HFFc6 (cell line): Measurements from ENCODE around the gene GSPT1. TPM values are rescaled to one million over a fixed set of nuclear protein-coding genes. Genes with fewer than 3 reads are reported as not detected.
"Not testable (repeated sequence)": the region's sequence is repeated elsewhere in the genome, so short reads cannot be mapped to it uniquely, and the experiment has no call there.

Experiments
- DNase-seq: peaks from one replicate; pipeline ENCODE4 v3.0.0-alpha.2; 2018
- H3K27ac Mint-ChIP-seq: 2 replicates; pipeline ENCODE4 v1.8.0; 2020; ENCODE audit warnings: mild to moderate bottlenecking, mixed read lengths
- H3K27me3 Mint-ChIP-seq: 2 replicates; pipeline ENCODE4 v1.8.0; 2021; ENCODE audit warnings: mild to moderate bottlenecking, moderate library complexity, mixed read lengths; ENCODE audit not compliant: insufficient read depth
- H3K36me3 Mint-ChIP-seq: 2 replicates; pipeline ENCODE4 v1.8.0; 2021; ENCODE audit warnings: low read depth, mixed read lengths
- H3K4me1 Mint-ChIP-seq: 2 replicates; pipeline ENCODE4 v1.8.0; 2020; ENCODE audit warnings: low read depth, mixed read lengths
- H3K4me3 Mint-ChIP-seq: 2 replicates; pipeline ENCODE4 v1.8.0; 2020; ENCODE audit warnings: mild to moderate bottlenecking, moderate library complexity, mixed read lengths
- H3K9me3 Mint-ChIP-seq: 2 replicates; pipeline ENCODE4 v1.8.0; 2020; ENCODE audit warnings: mild to moderate bottlenecking, mixed read lengths
- long read RNA-seq: library from polyadenylated mRNA; unstranded; transcript quantifications from one replicate; pipeline ENCODE4 v2.0.0, GENCODE V29; 2019
- total RNA-seq, 6 experiments: library from RNA; stranded (reverse); fragmentation: NEBNext Ultra II Directional; extraction: Animal tissue kit (Norgen Biotek cat#: 25700); gene quantifications; 2 replicates in 1 of 6; 3 replicates in 5 of 6; pipeline ENCODE4 v1.2.3, GENCODE V29; 2021
- TF ChIP-seq, protein P1 (sequence below): fragments of 200-600 bp; sonication (generic); IDR thresholded peaks from 2 replicates; pipeline ENCODE4 v1.5.0; 2021; ENCODE audit warnings: antibody characterized with exemption, mild to moderate bottlenecking

Gene GSPT1
- total RNA-seq, result 100 to 1,000 TPM; 187 to 221 (median 211) TPM
- long read RNA-seq, full-length matches to known transcripts, result 4 of 30 reads
- long read RNA-seq, partial matches to known transcripts, result 23 of 30 reads
- long read RNA-seq, other reads (novel, unspliced or antisense), result 3 of 30 reads

DNA sequence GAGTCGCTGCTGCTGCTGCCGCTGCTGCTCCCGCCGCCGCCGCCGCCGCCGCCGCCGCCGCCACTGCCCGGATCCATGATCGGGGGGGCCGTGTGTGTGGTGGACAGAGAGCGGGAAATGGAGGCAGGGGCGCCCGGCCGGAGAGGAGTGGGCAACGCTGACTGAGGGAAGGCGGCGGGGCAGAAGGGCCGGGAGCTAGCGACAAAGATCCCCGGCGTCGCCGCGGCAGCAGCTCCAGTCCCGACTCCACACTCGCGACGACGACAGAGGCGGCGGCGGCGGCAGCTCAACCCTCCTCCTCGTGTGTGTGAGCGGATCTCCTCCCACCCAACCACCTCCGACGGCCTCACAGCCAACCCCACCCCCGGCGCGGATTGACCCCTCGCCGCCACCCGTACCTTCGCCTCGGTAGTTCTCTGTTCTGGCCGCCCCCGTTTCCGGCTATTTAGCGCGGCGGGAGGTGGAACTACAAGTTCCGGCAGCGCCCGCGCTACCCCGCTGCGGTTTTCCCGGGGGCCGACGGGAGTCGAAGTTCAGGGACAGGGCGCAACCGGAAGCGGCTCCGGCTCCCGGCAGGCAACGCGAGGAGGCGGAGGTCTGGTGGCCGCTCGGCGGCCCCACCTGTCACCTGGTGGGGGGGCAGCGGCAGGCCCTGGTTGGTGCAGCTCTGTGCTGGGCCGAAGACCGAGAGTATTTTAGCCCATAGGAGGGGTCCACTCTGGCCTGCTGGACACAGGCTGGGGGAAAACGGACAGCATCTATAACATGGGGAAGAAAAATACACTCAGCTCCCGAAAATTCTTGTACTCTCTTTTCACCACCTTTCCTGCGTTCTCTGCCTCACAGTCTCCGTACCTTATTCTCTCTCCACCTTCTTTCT lies at the start of gene GSPT1:
Gene GSPT1, minus strand, starts transcription at position 313 of the 880 bp plus-strand sequence. Its CDS starts 236 bp downstream, at position 77.
- no peaks in the 10 kb centered on the region for H3K9me3 Mint-ChIP-seq
- TF ChIP-seq, protein P1, sequence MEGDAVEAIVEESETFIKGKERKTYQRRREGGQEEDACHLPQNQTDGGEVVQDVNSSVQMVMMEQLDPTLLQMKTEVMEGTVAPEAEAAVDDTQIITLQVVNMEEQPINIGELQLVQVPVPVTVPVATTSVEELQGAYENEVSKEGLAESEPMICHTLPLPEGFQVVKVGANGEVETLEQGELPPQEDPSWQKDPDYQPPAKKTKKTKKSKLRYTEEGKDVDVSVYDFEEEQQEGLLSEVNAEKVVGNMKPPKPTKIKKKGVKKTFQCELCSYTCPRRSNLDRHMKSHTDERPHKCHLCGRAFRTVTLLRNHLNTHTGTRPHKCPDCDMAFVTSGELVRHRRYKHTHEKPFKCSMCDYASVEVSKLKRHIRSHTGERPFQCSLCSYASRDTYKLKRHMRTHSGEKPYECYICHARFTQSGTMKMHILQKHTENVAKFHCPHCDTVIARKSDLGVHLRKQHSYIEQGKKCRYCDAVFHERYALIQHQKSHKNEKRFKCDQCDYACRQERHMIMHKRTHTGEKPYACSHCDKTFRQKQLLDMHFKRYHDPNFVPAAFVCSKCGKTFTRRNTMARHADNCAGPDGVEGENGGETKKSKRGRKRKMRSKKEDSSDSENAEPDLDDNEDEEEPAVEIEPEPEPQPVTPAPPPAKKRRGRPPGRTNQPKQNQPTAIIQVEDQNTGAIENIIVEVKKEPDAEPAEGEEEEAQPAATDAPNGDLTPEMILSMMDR, result peak; percentile 53; the same call in 1 of the 2 replicates
- H3K27me3 Mint-ChIP-seq, result peaks cover 4% of the 10 kb centered on the region
- DNase-seq, result peak; percentile 98
- peak within 1 kb of the TSS; percentile 98 for H3K27ac Mint-ChIP-seq
- peak within 1 kb of the TSS; percentile 95 for H3K4me3 Mint-ChIP-seq
- H3K4me1 Mint-ChIP-seq, result peaks cover 38% of the 10 kb centered on the region
- H3K36me3 Mint-ChIP-seq, result peaks cover 27% of the 10 kb centered on the region

DNA sequence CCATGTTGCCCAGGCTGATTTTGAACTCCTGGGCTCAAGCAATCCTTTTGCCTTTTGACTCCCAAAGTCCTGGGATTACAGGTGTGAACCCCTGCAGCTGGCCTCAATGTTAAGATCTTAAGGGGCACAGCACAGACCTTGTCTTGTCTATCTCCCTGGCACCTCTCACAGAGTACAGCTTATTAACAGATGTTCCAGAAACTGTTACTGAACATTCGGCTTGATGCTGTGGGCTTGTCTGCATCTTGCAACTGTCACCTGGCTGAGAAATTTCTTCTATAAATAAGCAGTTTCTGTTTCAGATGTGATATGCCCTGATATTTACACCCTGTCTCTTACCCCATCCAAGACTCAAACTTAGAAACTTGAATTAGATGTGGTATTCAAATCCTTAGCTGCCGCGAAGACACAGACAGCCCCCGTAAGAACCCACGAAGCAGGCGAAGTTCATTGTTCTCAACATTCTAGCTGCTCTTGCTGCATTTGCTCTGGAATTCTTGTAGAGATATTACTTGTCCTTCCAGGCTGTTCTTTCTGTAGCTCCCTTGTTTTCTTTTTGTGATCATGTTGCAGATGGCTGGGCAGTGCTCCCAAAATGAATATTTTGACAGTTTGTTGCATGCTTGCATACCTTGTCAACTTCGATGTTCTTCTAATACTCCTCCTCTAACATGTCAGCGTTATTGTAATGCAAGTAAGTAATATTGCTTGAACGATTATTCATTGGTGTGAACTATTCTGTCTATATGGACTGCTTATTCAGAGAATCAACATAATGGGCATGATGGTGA lies 49.2 kb upstream of the GSPT1 start, which contains the start of gene TNFRSF17:
Gene TNFRSF17, plus strand, starts transcription at position 450 of the 791 bp plus-strand sequence. Its CDS starts 115 bp downstream, at position 565.
- H3K9me3 Mint-ChIP-seq, result no peaks in the 10 kb centered on the region
- no peak within 1 kb of the TSS for H3K4me3 Mint-ChIP-seq
- H3K27ac Mint-ChIP-seq, result peak within 1 kb of the TSS; percentile 7; the same call in 1 of the 2 replicates
- H3K4me1 Mint-ChIP-seq, result peaks cover 9% of the 10 kb centered on the region
- peak; percentile 13 for DNase-seq
- TF ChIP-seq, protein P1, result no peak
- H3K36me3 Mint-ChIP-seq, result no peaks in the 10 kb centered on the region
- H3K27me3 Mint-ChIP-seq, result no peaks in the 10 kb centered on the region

DNA sequence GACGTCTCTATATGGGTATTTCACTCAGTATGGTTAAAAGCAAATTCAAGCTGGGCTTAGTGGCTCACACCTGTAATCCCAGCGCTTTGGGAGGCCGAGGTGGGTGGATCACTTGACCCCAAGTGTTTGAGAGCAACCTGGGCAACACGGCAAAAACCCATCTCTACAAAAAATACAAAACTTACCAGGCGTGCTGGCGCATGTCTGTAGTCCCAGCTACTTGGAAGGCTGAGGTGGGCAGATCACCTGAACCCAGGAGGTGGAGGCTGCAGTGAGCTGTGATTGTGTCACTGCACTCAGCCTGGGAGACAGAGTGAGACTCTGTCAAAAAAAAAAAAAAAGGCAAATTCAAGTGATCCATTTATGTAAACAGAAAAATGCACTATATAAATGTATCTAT lies 48.0 kb upstream of the GSPT1 start:
- TF ChIP-seq, protein P1, result no peak
- no peaks in the 10 kb centered on the region for H3K9me3 Mint-ChIP-seq
- no peak for DNase-seq
- H3K27me3 Mint-ChIP-seq, result no peaks in the 10 kb centered on the region
- peaks cover 12% of the 10 kb centered on the region for H3K4me1 Mint-ChIP-seq
- no peak overlapping the region for H3K4me3 Mint-ChIP-seq
- no peak overlapping the region for H3K27ac Mint-ChIP-seq
- H3K36me3 Mint-ChIP-seq, result no peaks in the 10 kb centered on the region

- not testable (repeated sequence) for DNase-seq, H3K27me3 Mint-ChIP-seq, H3K36me3 Mint-ChIP-seq, H3K4me3 Mint-ChIP-seq, H3K27ac Mint-ChIP-seq, H3K9me3 Mint-ChIP-seq
- peaks cover 17% of the 10 kb centered on the region for H3K4me1 Mint-ChIP-seq
Observed at GRCh38 chr16:11962978-11963377, 47.2 kb upstream of the GSPT1 start.

DNA sequence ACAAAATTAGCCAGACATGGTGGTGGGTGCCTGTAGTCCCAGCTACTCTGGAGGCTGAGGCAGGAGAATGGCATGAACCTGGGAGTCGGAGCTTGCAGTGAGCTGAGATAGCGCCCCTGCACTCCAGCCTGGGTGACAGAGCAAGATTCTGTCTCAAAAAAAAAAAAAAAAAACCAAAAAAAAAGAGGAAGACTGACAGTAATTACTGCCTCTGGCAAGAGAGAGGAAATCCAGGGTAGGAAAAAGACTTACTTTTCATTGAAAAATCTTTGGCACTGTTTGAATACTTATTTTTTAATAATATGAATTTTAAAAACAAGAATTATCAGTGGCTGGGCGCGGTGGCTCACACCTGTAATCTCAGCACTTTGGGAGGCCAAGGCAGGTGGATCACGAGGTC lies 46.7 kb upstream of the GSPT1 start:
- H3K9me3 Mint-ChIP-seq, H3K4me3 Mint-ChIP-seq, DNase-seq, H3K36me3 Mint-ChIP-seq, H3K27ac Mint-ChIP-seq, H3K27me3 Mint-ChIP-seq: not testable (repeated sequence)
- peaks cover 22% of the 10 kb centered on the region for H3K4me1 Mint-ChIP-seq

DNA sequence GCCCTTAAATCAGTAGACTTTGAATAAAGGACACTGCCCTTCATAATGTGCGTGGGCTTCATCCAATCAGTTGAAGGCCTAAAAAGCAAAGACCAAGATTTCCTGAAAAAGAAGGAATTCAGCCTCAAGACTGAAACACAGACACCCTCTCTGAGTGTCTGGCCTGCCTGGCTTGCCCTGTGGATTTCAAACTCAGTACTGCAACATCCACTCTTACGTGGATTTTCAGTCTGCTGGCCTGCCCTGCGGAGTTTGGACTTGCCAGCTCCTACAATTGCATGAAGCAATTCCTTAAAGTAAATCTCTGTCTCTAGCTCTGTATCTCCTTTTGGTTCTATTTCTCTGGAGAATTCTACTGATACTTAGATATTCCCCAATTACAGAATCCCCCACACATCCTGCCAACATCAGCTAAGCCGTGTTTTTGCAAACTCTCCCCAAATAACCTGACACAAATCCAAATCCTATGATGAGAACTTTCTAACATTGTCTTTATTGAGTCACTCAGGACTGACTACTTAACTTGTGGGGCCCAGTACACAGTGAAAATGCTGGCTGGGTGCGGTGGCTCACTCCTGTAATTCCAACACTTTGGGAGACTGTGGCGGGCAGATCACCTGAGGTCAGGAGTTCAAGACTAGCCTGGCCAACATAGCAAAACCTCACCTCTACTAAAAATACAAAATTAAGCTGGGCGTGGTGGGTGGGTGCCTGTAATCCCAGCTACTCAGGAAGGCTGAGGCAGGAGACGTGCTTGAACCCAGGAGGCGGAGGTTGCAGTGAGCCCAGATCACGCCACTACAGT lies 42.0 kb upstream of the GSPT1 start:
- TF ChIP-seq, protein P1, result no peak
- Mint-ChIP-seq H3K9me3 (no peaks in the 10 kb centered on the region), H3K4me1 (peaks cover 28% of the 10 kb centered on the region), H3K4me3 (0 out of 2 replicates have a peak overlapping the region, but pooled peaks have one; percentile 3), H3K27me3 (no peaks in the 10 kb centered on the region), H3K27ac (peak overlapping the region; percentile 76), H3K36me3 (no peaks in the 10 kb centered on the region)
- no peak for DNase-seq
